A549 (cell line): Measurements from ENCODE around the gene PIGL. TPM values are rescaled to one million over a fixed set of nuclear protein-coding genes. Genes with fewer than 3 reads are reported as not detected.

Source experiments
- ATAC-seq, 2 experiments: fragments of 200-7000 bp in 1 of 2; fragments of >200 bp in 1 of 2; cut with Nextera tagmentation in 1 of 2; cut with Tn5 transposase in 1 of 2; 3 replicates each; pipeline versions ENCODE4 v1.8.0 to v1.9.1; 2018 to 2020; ENCODE audit warnings: mild to moderate bottlenecking in 1 of 2, moderate library complexity in 1 of 2
- CTCF ChIA-PET: fragments of 300-600 bp; sonication (Branson Sonifier 250); formaldehyde crosslinking; extraction: SDS; loops from one replicate; lab custom pipeline; 2021; ENCODE audit warnings: antibody characterized with exemption, inconsistent platforms; lab: Yijun Ruan, JAX
- POLR2A ChIA-PET: fragments of 350-600 bp; formaldehyde crosslinking; extraction: SDS; loops from one replicate; lab custom pipeline; 2021; ENCODE audit warnings: antibody characterized with exemption, inconsistent platforms; lab: Yijun Ruan, JAX
- DNase-seq, 2 experiments: peaks; one replicate each; pipeline versions ENCODE4 v3.0.0 to v3.0.0-alpha.2; 2011 to 2016; ENCODE audit warnings: low read depth in 1 of 2, low spot score in 1 of 2
- FAIRE-seq: peaks from 2 replicates; lab custom pipeline; 2011; peaks lifted over from hg19 to GRCh38; lab: Jason Lieb, UNC
- H3K27ac ChIP-seq, 2 experiments: fragments of >200 bp; sonication (Bioruptor Twin); formaldehyde crosslinking; 3 replicates each; pipeline ENCODE4 v1.5.1; 2016 to 2017
- H3K4me1 ChIP-seq: fragments of >200 bp; sonication (Bioruptor Twin); formaldehyde crosslinking; 3 replicates; pipeline ENCODE4 v1.6.1; 2016
- H3K4me2 ChIP-seq: fragments of >200 bp; sonication (Bioruptor Twin); formaldehyde crosslinking; 3 replicates; pipeline ENCODE4 v1.6.1; 2016
- H3K4me3 ChIP-seq: fragments of >200 bp; sonication (Bioruptor Twin); formaldehyde crosslinking; 3 replicates; pipeline ENCODE4 v1.5.1; 2016
- H3K9me3 ChIP-seq: fragments of >200 bp; sonication (Bioruptor Twin); formaldehyde crosslinking; 3 replicates; pipeline ENCODE4 v1.6.1; 2016
- CBX2 ChIP-seq: fragments of 200-600 bp; sonication (generic); IDR thresholded peaks from 2 replicates; pipeline ENCODE4 v1.6.1; 2016; ENCODE audit warnings: low read depth, mild to moderate bottlenecking, borderline replicate concordance
- CHD4 ChIP-seq: fragments of 200-600 bp; sonication (generic); IDR thresholded peaks from 2 replicates; pipeline ENCODE4 v1.6.1; 2016; ENCODE audit warnings: antibody characterized with exemption, mild to moderate bottlenecking, borderline replicate concordance
- E2F6 ChIP-seq: IDR thresholded peaks from 2 replicates; pipeline ENCODE4 v1.6.1; 2012; ENCODE audit warnings: low read depth, borderline replicate concordance
- ELK1 ChIP-seq: fragments of 150-350 bp; IDR thresholded peaks from 2 replicates; pipeline ENCODE4 v1.6.1; 2014; ENCODE audit warnings: low read depth, mild to moderate bottlenecking, low read length
- EP300 ChIP-seq, 2 experiments: fragments of >200 bp; sonication (Bioruptor Twin); formaldehyde crosslinking; IDR thresholded peaks; 2 replicates in 1 of 2; 3 replicates in 1 of 2; pipeline ENCODE4 v1.6.1; 2016 to 2017
- HEYL ChIP-seq: fragments of 250-450 bp; sonication (Bioruptor Pico); IDR thresholded peaks from 2 replicates; pipeline ENCODE4 v1.8.0; 2021; ENCODE audit warnings: mild to moderate bottlenecking, moderate library complexity
- HMGXB4 ChIP-seq: fragments of 250-450 bp; sonication (Bioruptor Pico); IDR thresholded peaks from 2 replicates; pipeline ENCODE4 v1.5.0; 2021; ENCODE audit warnings: mild to moderate bottlenecking, moderate library complexity, borderline replicate concordance
- JUN ChIP-seq, 2 experiments: fragments of >200 bp; sonication (Bioruptor Twin); formaldehyde crosslinking; IDR thresholded peaks; 2 replicates in 1 of 2; 3 replicates in 1 of 2; pipeline ENCODE4 v1.6.1; 2016 to 2017
- NPAS2 ChIP-seq: fragments of 250-450 bp; sonication (Bioruptor Pico); IDR thresholded peaks from 2 replicates; pipeline ENCODE4 v1.8.0; 2022; ENCODE audit warnings: mild to moderate bottlenecking, moderate library complexity, borderline replicate concordance
- NR3C1 ChIP-seq: fragments of >200 bp; sonication (Bioruptor Twin); formaldehyde crosslinking; IDR thresholded peaks from 3 replicates; pipeline ENCODE4 v1.6.1; 2017
- RCOR1 ChIP-seq: fragments of 150-350 bp; IDR thresholded peaks from 2 replicates; pipeline ENCODE4 v1.6.1; 2014; ENCODE audit warnings: antibody characterized with exemption, low read length, low read depth
- SMC3 ChIP-seq: fragments of >200 bp; sonication (Bioruptor Twin); formaldehyde crosslinking; IDR thresholded peaks from 3 replicates; pipeline ENCODE4 v1.6.1; 2018; ENCODE audit warnings: inconsistent platforms
- TP53 ChIP-seq: fragments of 250-450 bp; sonication (Bioruptor Pico); IDR thresholded peaks from 2 replicates; pipeline ENCODE4 v1.5.0; 2021; ENCODE audit warnings: mild to moderate bottlenecking, moderate library complexity
- ZC3H11A ChIP-seq: fragments of 450-650 bp; IDR thresholded peaks from 2 replicates; pipeline ENCODE4 v1.6.1; 2014; ENCODE audit warnings: antibody characterized with exemption, mild to moderate bottlenecking
- ZFP36 ChIP-seq: fragments of 450-650 bp; IDR thresholded peaks from 2 replicates; pipeline ENCODE4 v1.6.1; 2014; ENCODE audit warnings: borderline replicate concordance; ENCODE audit not compliant: partially characterized antibody
- ZNF302 ChIP-seq: fragments of 250-450 bp; sonication (Bioruptor Pico); IDR thresholded peaks from 2 replicates; pipeline ENCODE4 v1.9.0; 2021; ENCODE audit warnings: inconsistent platforms, mild to moderate bottlenecking, moderate library complexity
- ZSCAN20 ChIP-seq: fragments of 250-450 bp; sonication (Bioruptor Pico); IDR thresholded peaks from 2 replicates; pipeline ENCODE4 v1.8.0; 2022; ENCODE audit warnings: mild to moderate bottlenecking, moderate library complexity
- WGBS: methylation state at CpG from one replicate; pipeline ENCODE4 v1.1.6; 2017; ENCODE audit errors: missing lambda C conversion rate; 5-methylcytosine and 5-hydroxymethylcytosine counted together
- polyA plus RNA-seq, 4 experiments: library from polyadenylated mRNA; depleted of rRNA in 3 of 4; stranded (reverse); fragments of >200 nt; fragmentation: RNase III in 1 of 4; extraction: RNeasy Plus Mini Kit Qiagen cat#74134 plus additional on column Dnase treatment in 1 of 4; gene quantifications; 2 replicates in 3 of 4; 3 replicates in 1 of 4; pipeline ENCODE4 v1.2.3, GENCODE V29; 2011 to 2017
- TF ChIP-seq, protein P1 (sequence below): fragments of 450-650 bp; IDR thresholded peaks from 2 replicates; pipeline ENCODE4 v1.6.1; 2014; ENCODE audit warnings: antibody characterized with exemption
- TF ChIP-seq, protein P2 (sequence below): IDR thresholded peaks from 2 replicates; pipeline ENCODE4 v1.6.1; 2012
- TF ChIP-seq, protein P3 (sequence below): fragments of >200 bp; sonication (Bioruptor Twin); formaldehyde crosslinking; IDR thresholded peaks from 2 replicates; pipeline ENCODE4 v1.6.1; 2016

Gene PIGL
- polyA plus RNA-seq, 2 of the 4 experiments (the other 2 are of a cell fraction) = 27.5 to 35.1 TPM

DNA sequence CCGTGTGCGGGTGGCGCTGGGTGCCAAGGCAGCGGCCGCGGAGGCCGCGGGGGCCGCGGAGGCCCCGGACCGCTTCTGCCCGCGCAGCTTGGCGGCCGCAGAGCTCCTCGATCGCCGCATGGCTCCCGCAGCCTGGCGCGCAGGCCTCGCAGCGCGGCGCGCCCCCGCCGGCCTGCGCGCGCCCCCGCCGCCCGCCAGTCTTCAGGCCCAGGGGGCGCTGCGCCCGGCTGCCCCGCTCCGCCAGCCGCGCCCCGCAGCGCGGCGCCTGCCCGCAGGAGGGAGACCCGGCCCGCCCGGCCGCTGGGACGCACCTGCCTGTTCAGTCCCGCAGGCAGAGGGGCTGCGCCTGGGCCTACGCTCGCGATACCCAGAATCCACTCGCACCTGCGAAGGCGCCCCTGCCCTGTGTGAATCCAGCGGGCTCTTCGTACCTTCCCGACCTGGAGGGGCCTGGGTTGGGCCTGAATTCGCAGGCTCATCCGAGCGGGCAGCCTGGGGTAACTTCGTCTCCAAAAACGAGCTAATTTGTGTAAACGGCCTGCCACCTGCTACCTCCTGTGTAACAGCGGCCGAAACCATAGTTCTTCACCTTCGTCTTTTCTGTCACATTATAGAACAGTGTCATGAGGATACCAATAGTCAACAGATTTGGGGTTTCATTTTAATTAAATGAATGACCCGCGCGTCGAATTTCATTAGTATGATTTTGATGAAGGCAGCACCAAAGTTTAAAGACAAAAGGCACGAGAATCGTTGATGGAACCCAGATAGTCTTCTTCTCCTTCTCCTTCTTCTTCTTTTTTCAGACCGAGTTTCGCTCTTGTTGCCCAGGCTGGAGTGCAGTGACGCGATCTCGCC, 136.5 kb downstream of the PIGL start, which contains the start of gene CENPV (continued):
- TF ChIP-seq HEYL (CRISPR knock-in tag) (no peak), ZSCAN20 (no peak), E2F6 (no peak; the same call in none of the 2 replicates), TP53 (CRISPR knock-in tag) (0 out of 2 replicates have a peak, but pooled peaks have one; percentile 19), JUN (IDR thresholded peaks at IDR 0.05) (peak; percentile 40 to 86; a peak in 3 of 5 replicates), EP300 (IDR thresholded peaks at IDR 0.05) (no peak)

DNA sequence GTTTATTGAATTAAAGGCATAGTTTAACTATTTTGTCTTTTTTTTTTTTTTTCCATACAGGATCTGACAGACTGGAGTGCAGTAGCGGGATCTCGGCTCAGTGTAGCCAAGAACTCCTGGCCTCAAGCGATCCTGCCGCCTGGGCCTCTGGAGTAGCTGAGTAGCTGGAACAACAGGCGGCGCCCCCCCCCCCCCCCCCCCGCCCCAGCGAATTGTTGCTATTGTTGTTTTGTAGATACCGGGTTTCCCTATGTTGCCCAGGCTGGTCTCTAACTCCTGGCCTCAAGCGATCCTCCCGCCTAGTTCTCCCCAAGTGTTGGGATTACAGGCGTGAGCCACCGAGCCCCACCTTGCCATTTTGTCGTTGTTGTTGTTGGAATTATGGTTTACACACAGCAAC, 137.6 kb downstream of the PIGL start:
- CTCF ChIA-PET = interaction anchor here (0.7 to 9.4 kb wide), 11 partner anchors 10 to 221 kb away, joined by 3 to 163 read pairs (median 6); no protein-coding TSS in a partner anchor

GRCh38 chr17:16358394-16358793, 141.4 kb downstream of the PIGL start:
- no peak overlapping the region for H3K4me2 ChIP-seq
- FAIRE-seq (peak; percentile 18), DNase-seq (no peak), ATAC-seq (no peak)
- TF ChIP-seq EP300 (IDR thresholded peaks at IDR 0.05) = no peak
- TF ChIP-seq ZFP36 = no peak
- TF ChIP-seq HMGXB4 (CRISPR knock-in tag) = no peak
- TF ChIP-seq, protein P1, sequence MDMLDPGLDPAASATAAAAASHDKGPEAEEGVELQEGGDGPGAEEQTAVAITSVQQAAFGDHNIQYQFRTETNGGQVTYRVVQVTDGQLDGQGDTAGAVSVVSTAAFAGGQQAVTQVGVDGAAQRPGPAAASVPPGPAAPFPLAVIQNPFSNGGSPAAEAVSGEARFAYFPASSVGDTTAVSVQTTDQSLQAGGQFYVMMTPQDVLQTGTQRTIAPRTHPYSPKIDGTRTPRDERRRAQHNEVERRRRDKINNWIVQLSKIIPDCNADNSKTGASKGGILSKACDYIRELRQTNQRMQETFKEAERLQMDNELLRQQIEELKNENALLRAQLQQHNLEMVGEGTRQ = no peak
- TF ChIP-seq ZC3H11A = no peak
- no peak for TF ChIP-seq TP53 (CRISPR knock-in tag)
- no peak for TF ChIP-seq CHD4
- TF ChIP-seq CBX2 = no peak
- TF ChIP-seq, protein P2, sequence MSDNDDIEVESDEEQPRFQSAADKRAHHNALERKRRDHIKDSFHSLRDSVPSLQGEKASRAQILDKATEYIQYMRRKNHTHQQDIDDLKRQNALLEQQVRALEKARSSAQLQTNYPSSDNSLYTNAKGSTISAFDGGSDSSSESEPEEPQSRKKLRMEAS = no peak
- TF ChIP-seq SMC3 = no peak
- TF ChIP-seq ELK1 = no peak
- TF ChIP-seq, protein P3, sequence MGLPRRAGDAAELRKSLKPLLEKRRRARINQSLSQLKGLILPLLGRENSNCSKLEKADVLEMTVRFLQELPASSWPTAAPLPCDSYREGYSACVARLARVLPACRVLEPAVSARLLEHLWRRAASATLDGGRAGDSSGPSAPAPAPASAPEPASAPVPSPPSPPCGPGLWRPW = no peak
- no peak for TF ChIP-seq ZSCAN20
- no peak for TF ChIP-seq ZNF302 (CRISPR knock-in tag)
- no peaks in the 10 kb centered on the region for H3K4me1 ChIP-seq
- no peak overlapping the region for H3K27ac ChIP-seq
- H3K4me3 ChIP-seq = no peak overlapping the region
- CTCF ChIA-PET = interaction anchor here (1.1 to 2.4 kb wide), 3 partner anchors 15 to 54 kb away, joined by 3 to 11 read pairs (median 4); no protein-coding TSS in a partner anchor
- H3K9me3 ChIP-seq = no peaks in the 10 kb centered on the region
- POLR2A ChIA-PET = interaction anchor here (2.9 kb wide), 1 partner anchor 23 kb away, joined by 9 read pairs; the partner anchor contains the start of gene UBB

More for the DNA sequence above, 137.6 kb downstream of the PIGL start:
- Histone ChIP-seq H3K4me3 (no peak overlapping the region), H3K9me3 (no peaks in the 10 kb centered on the region), H3K27ac (no peak overlapping the region), H3K4me2 (no peak overlapping the region), H3K4me1 (peaks cover 12% of the 10 kb centered on the region)
- POLR2A ChIA-PET = interaction anchor here (0.7 kb wide), 1 partner anchor 86 kb away, joined by 3 read pairs; no protein-coding TSS in a partner anchor
- 92% methylated on average over 14 of the region's 14 CpGs for WGBS
- no peak for TF ChIP-seq EP300 (IDR thresholded peaks at IDR 0.05)
- no peak for TF ChIP-seq CBX2
- no peak for TF ChIP-seq NPAS2 (CRISPR knock-in tag)
- no peak for TF ChIP-seq TP53 (CRISPR knock-in tag)
- TF ChIP-seq NR3C1 = no peak
- no peak for TF ChIP-seq RCOR1
- TF ChIP-seq E2F6 = no peak
- ATAC-seq (no peak), DNase-seq (no peak), FAIRE-seq (no peak)
